T-helper 2 cell treated with Interferon-gamma antibody and Interleukin-4, amounts not matched to agents 5 μg/mL and 100 μg/mL, for 36 hours (primary cell): ENCODE results near the gene ATG4D.
A peak's percentile ranks its signal among the peaks of the same experiment; 100 is the strongest.

Experiments used
- DNase-seq: peaks from one replicate; pipeline ENCODE4 v3.0.0; 2021; ENCODE audit warnings: low spot score
- H3K27ac Mint-ChIP-seq: one replicate; pipeline ENCODE4 v1.8.0; 2021; ENCODE audit warnings: mild to moderate bottlenecking, mixed read lengths
- H3K27me3 Mint-ChIP-seq: one replicate; pipeline ENCODE4 v1.8.0; 2021; ENCODE audit warnings: low read depth, mixed read lengths
- H3K36me3 Mint-ChIP-seq: one replicate; pipeline ENCODE4 v1.8.0; 2021; ENCODE audit warnings: low read depth, mixed read lengths
- H3K4me1 Mint-ChIP-seq: one replicate; pipeline ENCODE4 v1.8.0; 2021; ENCODE audit warnings: low read depth, mixed read lengths
- H3K4me3 Mint-ChIP-seq: one replicate; pipeline ENCODE4 v1.8.0; 2022; ENCODE audit warnings: mild to moderate bottlenecking, moderate library complexity, mixed read lengths
- H3K9me3 Mint-ChIP-seq: one replicate; pipeline ENCODE4 v1.8.0; 2021; ENCODE audit warnings: mixed read lengths

The ATG4D gene

GRCh38 chr19:10587022-10587838 is 43.5 kb downstream of the ATG4D start, which contains the start of gene AP1M2:
Gene AP1M2 (minus strand): TSS chr19:10587312. CDS start chr19:10587231, 81 bp downstream.
- Mint-ChIP-seq H3K36me3 (no peaks in the 10 kb centered on the region), H3K4me1 (peaks cover 14% of the 10 kb centered on the region), H3K9me3 (no peaks in the 10 kb centered on the region), H3K27ac (no peak within 1 kb of the TSS), H3K27me3 (peaks cover 18% of the 10 kb centered on the region), H3K4me3 (no peak within 1 kb of the TSS)
- DNase-seq: no peak

GRCh38 chr19:10587839-10588150 is 44.1 kb downstream of the ATG4D start:
- no peak for DNase-seq
- no peak overlapping the region for H3K4me3 Mint-ChIP-seq
- no peaks in the 10 kb centered on the region for H3K36me3 Mint-ChIP-seq
- H3K27ac Mint-ChIP-seq: no peak overlapping the region
- peaks cover 14% of the 10 kb centered on the region for H3K4me1 Mint-ChIP-seq
- peaks cover 18% of the 10 kb centered on the region for H3K27me3 Mint-ChIP-seq
- no peaks in the 10 kb centered on the region for H3K9me3 Mint-ChIP-seq

- Mint-ChIP-seq H3K4me1 (peaks cover 16% of the 10 kb centered on the region), H3K4me3 (no peak overlapping the region), H3K27me3 (no peaks in the 10 kb centered on the region), H3K36me3 (no peaks in the 10 kb centered on the region), H3K9me3 (no peaks in the 10 kb centered on the region), H3K27ac (no peak overlapping the region)
- no peak for DNase-seq
These were observed 49.4 kb downstream of the ATG4D start for GRCh38 chr19:10593148-10593547.

- no peak overlapping the region for H3K27ac Mint-ChIP-seq
- H3K9me3 Mint-ChIP-seq: no peaks in the 10 kb centered on the region
- DNase-seq: no peak
- no peaks in the 10 kb centered on the region for H3K36me3 Mint-ChIP-seq
- H3K4me1 Mint-ChIP-seq: peaks cover 16% of the 10 kb centered on the region
- no peak overlapping the region for H3K4me3 Mint-ChIP-seq
- no peaks in the 10 kb centered on the region for H3K27me3 Mint-ChIP-seq
These were observed 50.3 kb downstream of the ATG4D start for GRCh38 chr19:10593820-10594637.

- DNase-seq: no peak
- Mint-ChIP-seq H3K27me3 (peaks cover 3% of the 10 kb centered on the region), H3K4me3 (no peak overlapping the region), H3K36me3 (peaks cover 8% of the 10 kb centered on the region), H3K4me1 (peaks cover 30% of the 10 kb centered on the region), H3K27ac (no peak overlapping the region), H3K9me3 (no peaks in the 10 kb centered on the region)
These were observed 56.4 kb downstream of the ATG4D start for GRCh38 chr19:10600149-10600548.

- Mint-ChIP-seq H3K4me3 (peak overlapping the region; percentile 75), H3K27me3 (peaks cover 3% of the 10 kb centered on the region), H3K27ac (peak overlapping the region; percentile 80), H3K9me3 (no peaks in the 10 kb centered on the region), H3K36me3 (peaks cover 8% of the 10 kb centered on the region), H3K4me1 (peaks cover 18% of the 10 kb centered on the region)
- no peak for DNase-seq
These were observed 58.3 kb downstream of the ATG4D start for GRCh38 chr19:10601999-10602329.

- Mint-ChIP-seq H3K36me3 (peaks cover 8% of the 10 kb centered on the region), H3K27me3 (peaks cover 3% of the 10 kb centered on the region), H3K9me3 (no peaks in the 10 kb centered on the region), H3K4me3 (peak overlapping the region; percentile 93), H3K27ac (peak overlapping the region; percentile 100), H3K4me1 (peaks cover 17% of the 10 kb centered on the region)
- peak; percentile 76 for DNase-seq
These were observed 58.8 kb downstream of the ATG4D start for GRCh38 chr19:10602330-10603083.
